BJ (cell line): ENCODE measurements around the gene C1QTNF6. TPM values are rescaled to one million over a fixed set of nuclear protein-coding genes. Genes with fewer than 3 reads are reported as not detected.

Experiments used
- CTCF ChIA-PET: fragments of 350-600 bp; formaldehyde crosslinking; extraction: SDS; loops from one replicate; lab custom pipeline; 2021; ENCODE audit warnings: antibody characterized with exemption, inconsistent platforms; lab: Yijun Ruan, JAX
- POLR2A ChIA-PET: fragments of 300-600 bp; sonication (Branson Sonifier 250); formaldehyde crosslinking; extraction: SDS; loops from one replicate; lab custom pipeline; 2021; ENCODE audit warnings: antibody characterized with exemption; lab: Charles Lee
- DNase-seq: peaks from one replicate; pipeline ENCODE4 v3.0.0-alpha.2; 2011; ENCODE audit warnings: low read depth
- H3K27me3 ChIP-seq: 2 replicates; pipeline ENCODE4 v1.6.0; 2011; ENCODE audit warnings: low read length; ENCODE audit not compliant: control insufficient read depth, insufficient read depth
- H3K36me3 ChIP-seq: 2 replicates; pipeline ENCODE4 v1.5.1; 2011; ENCODE audit warnings: low read length; ENCODE audit not compliant: control insufficient read depth, insufficient read depth
- H3K4me3 ChIP-seq: 2 replicates; pipeline ENCODE4 v1.5.1; 2011; ENCODE audit warnings: low read depth, mild to moderate bottlenecking, control low read depth, low read length
- polyA plus RNA-seq: library from polyadenylated mRNA; depleted of rRNA; stranded (reverse); fragments of >200 nt; gene quantifications from 2 replicates; pipeline ENCODE4 v1.2.3, GENCODE V29; 2011
- TF ChIP-seq, protein P1 (sequence below): IDR thresholded peaks from 2 replicates; pipeline ENCODE4 v1.5.1; 2011; ENCODE audit warnings: low read depth, mild to moderate bottlenecking, control low read depth, inconsistent platforms, low read length, moderate library complexity; ENCODE audit not compliant: insufficient read depth

Gene C1QTNF6
- polyA plus RNA-seq, 1 experiment, result 19.3 TPM

DNA sequence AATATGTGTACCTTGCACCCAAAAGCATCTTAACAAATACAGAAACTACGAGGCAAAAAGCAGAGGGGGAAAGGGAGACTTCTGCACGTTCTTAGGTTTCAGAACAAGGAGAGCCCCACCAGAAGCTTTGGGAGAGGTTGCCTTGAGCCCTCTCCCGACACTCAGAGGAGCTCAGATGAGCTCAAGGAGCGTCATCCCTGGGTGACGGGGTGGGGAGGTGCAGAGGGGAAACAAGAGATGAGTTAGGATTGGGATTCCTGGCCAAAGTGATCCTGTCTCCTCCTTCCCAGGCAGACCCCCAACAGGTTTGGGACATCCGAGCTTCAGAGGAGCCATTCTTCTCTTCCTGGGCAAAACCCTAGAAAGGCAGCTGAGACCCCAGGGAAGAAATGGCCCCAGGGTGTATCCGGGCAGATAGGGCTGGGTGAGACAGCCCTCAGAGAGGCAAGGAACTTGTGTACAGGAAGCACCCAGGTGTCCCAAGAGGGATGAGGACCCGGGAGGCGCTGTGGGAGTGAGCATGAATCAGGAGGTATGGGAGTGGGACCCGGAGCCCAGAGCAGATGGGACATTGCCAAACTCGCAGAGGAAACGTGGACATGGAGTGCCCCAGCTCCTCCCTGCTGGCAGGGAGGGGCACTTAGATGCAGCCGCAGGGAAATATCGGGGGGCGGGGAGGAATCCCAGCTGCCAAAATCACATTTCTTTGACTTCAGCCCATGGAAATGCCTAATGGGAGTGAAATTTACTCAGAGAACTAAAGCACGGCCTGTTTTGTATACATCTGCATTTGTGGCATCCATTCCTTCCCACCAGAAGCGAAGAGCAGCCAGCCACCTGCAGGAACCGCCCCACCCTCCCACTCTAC, 12.4 kb downstream of the C1QTNF6 start:
- Histone ChIP-seq H3K27me3 (peaks cover 4% of the 10 kb centered on the region), H3K36me3 (peaks cover under 1% of the 10 kb centered on the region; the same call in 1 of the 2 replicates), H3K4me3 (no peak overlapping the region)
- TF ChIP-seq, protein P1, sequence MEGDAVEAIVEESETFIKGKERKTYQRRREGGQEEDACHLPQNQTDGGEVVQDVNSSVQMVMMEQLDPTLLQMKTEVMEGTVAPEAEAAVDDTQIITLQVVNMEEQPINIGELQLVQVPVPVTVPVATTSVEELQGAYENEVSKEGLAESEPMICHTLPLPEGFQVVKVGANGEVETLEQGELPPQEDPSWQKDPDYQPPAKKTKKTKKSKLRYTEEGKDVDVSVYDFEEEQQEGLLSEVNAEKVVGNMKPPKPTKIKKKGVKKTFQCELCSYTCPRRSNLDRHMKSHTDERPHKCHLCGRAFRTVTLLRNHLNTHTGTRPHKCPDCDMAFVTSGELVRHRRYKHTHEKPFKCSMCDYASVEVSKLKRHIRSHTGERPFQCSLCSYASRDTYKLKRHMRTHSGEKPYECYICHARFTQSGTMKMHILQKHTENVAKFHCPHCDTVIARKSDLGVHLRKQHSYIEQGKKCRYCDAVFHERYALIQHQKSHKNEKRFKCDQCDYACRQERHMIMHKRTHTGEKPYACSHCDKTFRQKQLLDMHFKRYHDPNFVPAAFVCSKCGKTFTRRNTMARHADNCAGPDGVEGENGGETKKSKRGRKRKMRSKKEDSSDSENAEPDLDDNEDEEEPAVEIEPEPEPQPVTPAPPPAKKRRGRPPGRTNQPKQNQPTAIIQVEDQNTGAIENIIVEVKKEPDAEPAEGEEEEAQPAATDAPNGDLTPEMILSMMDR, result no peak
- ChIA-PET CTCF (interaction anchor here (1.3 to 3.9 kb wide), 3 partner anchors 9 to 23 kb away, joined by 3 to 56 read pairs (median 17); no protein-coding TSS in a partner anchor), POLR2A (no interaction called here)
- no peak for DNase-seq

DNA sequence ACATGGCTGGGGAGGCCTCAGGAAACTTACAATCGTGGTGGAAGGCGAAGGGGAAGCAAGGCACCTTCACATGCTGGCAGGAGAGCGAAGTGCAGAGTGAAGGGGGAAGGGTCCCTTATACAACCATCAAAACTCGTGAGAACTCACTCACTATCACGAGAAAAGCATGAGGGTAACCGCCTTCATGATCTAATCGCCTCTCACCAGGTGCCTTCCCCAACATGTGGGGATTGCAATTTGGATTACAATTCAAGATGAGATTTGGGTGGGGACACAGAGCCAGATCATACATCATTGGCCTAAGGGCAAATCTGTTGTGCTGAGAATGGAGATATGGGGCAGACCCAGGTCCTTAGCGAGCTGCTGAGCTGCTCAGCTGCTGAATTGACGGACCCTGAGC, 13.1 kb downstream of the C1QTNF6 start:
- no peak for DNase-seq
- POLR2A ChIA-PET, result no interaction called here
- TF ChIP-seq, protein P1, result no peak
- Histone ChIP-seq H3K27me3 (peaks cover 5% of the 10 kb centered on the region), H3K4me3 (no peak overlapping the region), H3K36me3 (no peaks in the 10 kb centered on the region; the same call in 1 of the 2 replicates)
- CTCF ChIA-PET, result interaction anchor here (1.3 to 3.9 kb wide), 3 partner anchors 9 to 24 kb away, joined by 3 to 56 read pairs (median 17); no protein-coding TSS in a partner anchor

DNA sequence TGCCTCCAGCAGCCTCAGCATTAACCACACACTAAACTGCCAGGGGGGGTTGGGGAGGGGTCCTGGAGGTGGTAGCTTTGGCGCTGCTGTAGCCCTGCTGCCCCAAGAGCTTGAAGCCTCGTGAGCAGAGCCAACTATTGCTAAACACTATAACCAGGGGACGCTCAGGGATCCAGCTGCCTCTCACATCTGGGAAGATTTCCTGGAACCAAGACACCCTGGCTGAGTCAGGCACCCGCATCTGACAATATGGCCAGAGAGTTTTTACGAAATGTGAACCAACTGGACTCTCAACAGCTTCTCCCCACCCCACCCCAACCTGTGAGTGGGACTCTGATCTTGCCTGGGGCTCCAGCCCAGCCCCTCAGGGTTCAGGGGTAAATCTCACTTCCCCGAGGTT, 14.3 kb downstream of the C1QTNF6 start:
- H3K4me3 ChIP-seq, result no peak overlapping the region
- H3K36me3 ChIP-seq, result no peaks in the 10 kb centered on the region; the same call in 1 of the 2 replicates
- peaks cover 5% of the 10 kb centered on the region for H3K27me3 ChIP-seq
- CTCF ChIA-PET, result interaction anchor here (0.7 to 3.8 kb wide), 4 partner anchors 14 to 87 kb away, joined by 3 to 56 read pairs (median 5); partner anchors contain the start of gene C1QTNF6
- DNase-seq, result no peak
- TF ChIP-seq, protein P1, result no peak
- POLR2A ChIA-PET, result no interaction called here

DNA sequence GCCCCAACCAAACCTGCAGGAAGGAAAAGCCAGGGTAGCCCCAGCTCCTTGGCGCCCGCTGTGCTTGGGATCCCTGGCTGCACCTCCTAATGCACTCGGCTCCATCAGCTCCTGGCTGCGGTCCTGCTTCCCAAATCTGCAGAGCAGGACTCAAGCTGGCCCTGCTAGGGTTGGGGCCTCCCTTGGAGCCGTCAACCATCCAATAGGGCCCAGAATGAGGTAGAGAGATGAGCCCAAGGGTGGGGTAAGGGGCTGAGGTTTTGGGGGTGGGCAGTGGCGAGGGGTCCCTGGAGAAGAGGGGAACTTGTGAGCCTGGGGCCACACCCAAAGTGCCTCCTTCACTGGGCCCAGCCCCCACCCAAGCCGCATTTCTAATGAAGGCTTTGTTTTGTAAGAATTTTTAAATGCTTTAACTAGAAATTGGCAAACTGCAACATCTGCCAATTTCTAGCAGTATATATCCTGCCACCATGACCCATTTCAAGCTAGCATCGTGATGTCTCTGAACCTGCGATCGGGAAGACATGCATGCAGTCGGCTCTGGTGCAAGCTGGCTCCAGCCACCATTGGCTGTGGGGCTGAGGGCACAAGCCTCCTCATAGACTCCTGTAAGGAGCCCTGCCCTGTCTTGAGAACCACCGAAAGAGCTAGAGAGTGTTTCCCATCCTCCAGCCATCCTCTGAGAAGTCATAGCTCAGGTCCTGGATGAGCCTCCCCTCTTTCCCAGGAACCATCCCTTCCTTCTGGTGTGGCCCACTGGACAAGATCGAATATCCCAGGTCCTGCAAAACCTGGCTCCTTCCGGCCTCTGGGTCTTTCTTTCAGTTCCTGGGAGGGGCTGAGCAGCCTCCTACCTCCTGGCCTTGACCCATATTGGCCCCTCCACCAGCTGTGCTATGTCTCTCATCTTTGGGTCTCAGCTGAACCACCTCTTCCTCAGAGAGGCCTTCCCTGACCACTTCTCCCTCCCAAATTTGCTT, 15.5 kb downstream of the C1QTNF6 start:
- CTCF ChIA-PET, result interaction anchor here (0.8 to 3.8 kb wide), 7 partner anchors 15 to 94 kb away, joined by 3 to 56 read pairs (median 7); partner anchors contain the start of gene C1QTNF6

More for the DNA sequence above, 15.5 kb downstream of the C1QTNF6 start:
- TF ChIP-seq, protein P1, result no peak
- no peaks in the 10 kb centered on the region for H3K36me3 ChIP-seq
- no peak overlapping the region for H3K4me3 ChIP-seq
- H3K27me3 ChIP-seq, result peaks cover 5% of the 10 kb centered on the region
- POLR2A ChIA-PET, result no interaction called here
- DNase-seq, result no peak
